Nephron (organoid): ENCODE measurements around the gene ARFGAP3.
"Not testable (repeated sequence)": the region's sequence is repeated elsewhere in the genome, so short reads cannot be mapped to it uniquely, and the experiment has no call there.

ENCODE experiments used
- H3K27ac Mint-ChIP-seq, 3 experiments: 2 replicates each; pipeline ENCODE4 v1.8.0; 2020; ENCODE audit warnings: mixed read lengths in 3 of 3, mild to moderate bottlenecking in 2 of 3, moderate library complexity in 1 of 3
- H3K27me3 Mint-ChIP-seq: 2 replicates; pipeline ENCODE4 v1.8.0; 2021; ENCODE audit warnings: low read depth, mild to moderate bottlenecking, moderate library complexity, mixed read lengths
- H3K36me3 Mint-ChIP-seq: 2 replicates; pipeline ENCODE4 v1.8.0; 2020; ENCODE audit warnings: low read depth, mixed read lengths
- H3K4me1 Mint-ChIP-seq: 2 replicates; pipeline ENCODE4 v1.8.0; 2020; ENCODE audit warnings: mixed read lengths
- H3K4me3 Mint-ChIP-seq, 3 experiments: 2 replicates each; pipeline ENCODE4 v1.8.0; 2020; ENCODE audit warnings: mild to moderate bottlenecking in 3 of 3, mixed read lengths in 3 of 3, moderate library complexity in 2 of 3
- H3K9me3 Mint-ChIP-seq: 2 replicates; pipeline ENCODE4 v1.8.0; 2020; ENCODE audit warnings: mixed read lengths
- TF ChIP-seq, protein P1 (sequence below), 3 experiments: fragments of 200-600 bp; sonication (generic); IDR thresholded peaks; one replicate each; pipeline ENCODE4 v1.5.0; 2021; ENCODE audit warnings: antibody characterized with exemption in 3 of 3; ENCODE audit not compliant: unreplicated experiment in 3 of 3

The ARFGAP3 gene

DNA sequence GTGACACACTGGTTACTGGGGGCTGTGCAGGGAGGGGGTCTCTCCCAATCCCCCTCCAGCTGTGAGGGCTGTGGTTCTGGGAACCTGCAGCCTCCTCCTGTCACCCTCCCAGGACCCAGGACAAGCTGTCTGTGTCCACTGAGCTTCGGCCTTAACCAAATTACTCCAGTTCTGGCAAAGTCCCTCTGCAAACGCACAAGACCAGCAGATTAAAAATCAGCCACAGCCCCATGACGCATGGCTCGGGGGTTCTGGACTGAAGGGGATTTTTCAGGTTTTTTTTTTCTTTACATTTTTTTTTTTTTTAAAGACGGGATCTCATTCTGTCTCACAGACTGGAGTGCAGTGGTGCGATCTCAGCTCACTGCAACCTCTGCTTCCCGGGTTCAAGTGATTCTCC lies 104.2 kb downstream of the ARFGAP3 start:
- Mint-ChIP-seq H3K27ac (no peak overlapping the region), H3K4me3 (no peak overlapping the region), H3K9me3 (peaks cover 2% of the 10 kb centered on the region), H3K4me1 (no peaks in the 10 kb centered on the region), H3K36me3 (no peaks in the 10 kb centered on the region), H3K27me3 (peaks cover 10% of the 10 kb centered on the region)
- TF ChIP-seq, protein P1, sequence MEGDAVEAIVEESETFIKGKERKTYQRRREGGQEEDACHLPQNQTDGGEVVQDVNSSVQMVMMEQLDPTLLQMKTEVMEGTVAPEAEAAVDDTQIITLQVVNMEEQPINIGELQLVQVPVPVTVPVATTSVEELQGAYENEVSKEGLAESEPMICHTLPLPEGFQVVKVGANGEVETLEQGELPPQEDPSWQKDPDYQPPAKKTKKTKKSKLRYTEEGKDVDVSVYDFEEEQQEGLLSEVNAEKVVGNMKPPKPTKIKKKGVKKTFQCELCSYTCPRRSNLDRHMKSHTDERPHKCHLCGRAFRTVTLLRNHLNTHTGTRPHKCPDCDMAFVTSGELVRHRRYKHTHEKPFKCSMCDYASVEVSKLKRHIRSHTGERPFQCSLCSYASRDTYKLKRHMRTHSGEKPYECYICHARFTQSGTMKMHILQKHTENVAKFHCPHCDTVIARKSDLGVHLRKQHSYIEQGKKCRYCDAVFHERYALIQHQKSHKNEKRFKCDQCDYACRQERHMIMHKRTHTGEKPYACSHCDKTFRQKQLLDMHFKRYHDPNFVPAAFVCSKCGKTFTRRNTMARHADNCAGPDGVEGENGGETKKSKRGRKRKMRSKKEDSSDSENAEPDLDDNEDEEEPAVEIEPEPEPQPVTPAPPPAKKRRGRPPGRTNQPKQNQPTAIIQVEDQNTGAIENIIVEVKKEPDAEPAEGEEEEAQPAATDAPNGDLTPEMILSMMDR (IDR thresholded peaks at IDR 0.05; ENCODE audit: unreplicated experiment in 3 of 3): no peak

DNA sequence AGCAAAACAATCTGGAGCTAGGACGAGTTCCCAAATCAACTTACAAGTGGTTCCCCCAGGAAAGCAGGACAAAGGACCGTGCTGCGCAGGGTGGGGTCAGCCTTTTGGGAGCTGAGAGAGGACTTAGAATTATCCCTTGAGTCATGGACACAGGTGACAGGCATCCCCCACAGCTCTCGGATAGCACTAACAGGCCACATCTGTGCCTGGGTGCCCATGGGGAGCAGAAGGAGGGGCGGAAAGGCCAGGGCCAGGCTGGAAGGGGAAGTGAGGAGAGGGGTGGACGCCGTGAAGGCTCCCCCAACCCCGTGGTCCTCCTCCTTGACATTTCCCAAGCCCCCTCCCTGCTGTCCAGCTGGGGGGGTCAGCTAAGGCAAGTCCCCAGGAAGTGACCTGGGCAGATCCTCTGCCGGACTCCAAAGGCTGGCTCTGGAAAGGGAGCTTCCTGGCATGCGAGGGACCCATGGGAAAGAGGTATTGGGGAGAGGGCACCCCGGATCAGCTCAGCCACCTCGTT lies 104.8 kb downstream of the ARFGAP3 start:
- no peaks in the 10 kb centered on the region for H3K36me3 Mint-ChIP-seq
- no peak overlapping the region for H3K4me3 Mint-ChIP-seq
- peaks cover 3% of the 10 kb centered on the region for H3K27me3 Mint-ChIP-seq
- TF ChIP-seq, protein P1 (IDR thresholded peaks at IDR 0.05; ENCODE audit: unreplicated experiment in 3 of 3): no peak
- no peak overlapping the region for H3K27ac Mint-ChIP-seq
- H3K4me1 Mint-ChIP-seq: no peaks in the 10 kb centered on the region
- peaks cover 2% of the 10 kb centered on the region for H3K9me3 Mint-ChIP-seq

DNA sequence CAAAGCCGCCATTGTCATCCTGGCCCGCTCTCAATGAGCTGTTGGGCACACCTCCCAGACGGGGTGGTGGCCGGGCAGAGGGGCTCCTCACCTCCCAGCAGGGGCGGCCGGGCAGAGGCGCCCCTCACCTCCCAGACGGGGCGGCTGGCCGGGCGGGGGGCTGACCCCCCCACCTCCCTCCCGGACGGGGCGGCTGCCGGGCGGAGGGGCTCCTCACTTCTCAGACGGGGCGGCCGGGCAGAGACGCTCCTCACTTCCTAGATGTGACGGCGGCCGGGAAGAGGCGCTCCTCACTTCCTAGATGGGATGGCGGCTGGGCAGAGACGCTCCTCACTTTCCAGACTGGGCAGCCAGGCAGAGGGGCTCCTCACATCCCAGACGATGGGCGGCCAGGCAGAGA lies 106.7 kb downstream of the ARFGAP3 start:
- H3K4me3 Mint-ChIP-seq, H3K27ac Mint-ChIP-seq, H3K4me1 Mint-ChIP-seq, H3K9me3 Mint-ChIP-seq, H3K27me3 Mint-ChIP-seq, H3K36me3 Mint-ChIP-seq: not testable (repeated sequence)

DNA sequence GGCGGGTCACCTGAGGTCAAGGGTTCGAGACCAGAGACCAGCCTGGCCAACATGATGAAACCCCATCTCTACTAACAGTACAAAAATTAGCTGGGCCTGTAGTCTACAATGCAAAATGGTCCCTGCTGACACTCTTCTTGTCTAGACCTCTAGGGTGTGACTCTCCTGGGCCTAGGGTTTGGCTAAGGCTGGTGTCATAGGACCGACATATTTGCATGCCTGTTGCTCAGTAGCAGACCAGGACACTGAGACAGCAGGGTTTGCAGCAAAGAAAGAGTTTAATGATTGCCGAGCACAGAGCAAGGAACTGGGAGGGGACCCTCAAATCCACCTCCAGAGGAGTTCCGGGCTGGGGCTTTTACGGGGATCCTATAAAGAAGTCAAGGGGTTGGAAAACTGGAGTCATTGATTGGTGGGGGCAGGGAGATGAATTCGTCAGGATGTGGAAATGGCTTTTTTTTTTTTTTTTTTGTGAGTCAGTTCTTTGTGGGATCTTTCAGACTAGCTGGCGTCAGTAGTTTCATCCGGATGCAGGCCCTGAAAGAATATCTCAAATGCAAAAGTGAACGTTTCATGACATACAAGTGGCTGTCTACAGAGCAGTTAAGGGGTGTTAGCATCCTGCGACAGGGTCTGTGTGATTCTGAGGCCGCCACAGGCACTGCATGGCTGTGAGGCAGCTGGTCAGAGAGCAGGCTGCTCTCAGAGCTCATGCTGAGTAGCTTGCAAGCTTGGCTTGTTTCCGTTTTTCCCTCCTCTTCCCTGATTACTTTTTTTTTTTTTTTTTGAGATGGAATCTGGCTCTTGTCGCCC lies 109.2 kb downstream of the ARFGAP3 start:
- Mint-ChIP-seq H3K4me3 (no peak overlapping the region), H3K9me3 (no peaks in the 10 kb centered on the region), H3K27ac (peak overlapping the region; percentile 50 to 78 (median 70)), H3K36me3 (no peaks in the 10 kb centered on the region), H3K4me1 (peaks cover 9% of the 10 kb centered on the region), H3K27me3 (no peaks in the 10 kb centered on the region)
- TF ChIP-seq, protein P1 (IDR thresholded peaks at IDR 0.05; ENCODE audit: unreplicated experiment in 3 of 3): no peak
